H1 (cell line): ENCODE results near the gene A3GALT2. TPM values are rescaled to one million over a fixed set of nuclear protein-coding genes. Genes with fewer than 3 reads are reported as not detected.

ENCODE experiments used
- CTCF ChIA-PET: fragments of 300-600 bp; sonication (Branson Sonifier 250); formaldehyde crosslinking; loops from one replicate; lab custom pipeline; 2021; ENCODE audit not compliant: partially characterized antibody; lab: Charles Lee
- POLR2A ChIA-PET: fragments of 300-600 bp; sonication (Branson Sonifier 250); formaldehyde crosslinking; loops from one replicate; lab custom pipeline; 2021; ENCODE audit warnings: inconsistent platforms; ENCODE audit not compliant: partially characterized antibody; lab: Charles Lee
- DNase-seq, 2 experiments: peaks; one replicate each; pipeline versions ENCODE4 v3.0.0 to v3.0.0-alpha.2; 2010 to 2022; ENCODE audit warnings: low spot score in 2 of 2, low read depth in 1 of 2, mixed read lengths in 1 of 2
- FAIRE-seq: peaks from 2 replicates; lab custom pipeline; 2011; peaks lifted over from hg19 to GRCh38; lab: Jason Lieb, UNC
- H2AFZ ChIP-seq: 2 replicates; pipeline ENCODE4 v1.8.1; 2012; ENCODE audit warnings: low read length, inconsistent platforms
- H2AK5ac ChIP-seq: 2 replicates; pipeline ENCODE4 v1.6.1; 2013; ENCODE audit warnings: low read depth, low read length
- H2BK120ac ChIP-seq: replicated peaks from 2 replicates; pipeline ENCODE3; 2013; ENCODE audit warnings: low read depth, low read length, inconsistent platforms
- H2BK12ac ChIP-seq: 2 replicates; pipeline ENCODE4 v1.6.1; 2013; ENCODE audit warnings: low read depth, low read length
- H2BK15ac ChIP-seq: 2 replicates; pipeline ENCODE4 v1.6.1; 2013; ENCODE audit warnings: low read length
- H2BK20ac ChIP-seq: 2 replicates; pipeline ENCODE4 v1.6.1; 2013; ENCODE audit warnings: low read length
- H2BK5ac ChIP-seq: 2 replicates; pipeline ENCODE4 v1.6.1; 2013; ENCODE audit warnings: low read depth, low read length
- H3K14ac ChIP-seq: 2 replicates; pipeline ENCODE4 v1.6.1; 2013; ENCODE audit warnings: inconsistent platforms; ENCODE audit not compliant: insufficient read length
- H3K18ac ChIP-seq: 2 replicates; pipeline ENCODE4 v1.6.1; 2013; ENCODE audit warnings: low read length; ENCODE audit errors: extremely low read depth
- H3K23ac ChIP-seq: 2 replicates; pipeline ENCODE4 v1.6.1; 2013; ENCODE audit warnings: inconsistent platforms; ENCODE audit not compliant: insufficient read length
- H3K23me2 ChIP-seq: 2 replicates; pipeline ENCODE4 v1.6.1; 2013; ENCODE audit warnings: low read depth, low read length
- H3K27ac ChIP-seq: 2 replicates; pipeline ENCODE4 v1.6.1; 2011; ENCODE audit warnings: low read depth, low read length, inconsistent platforms
- H3K27me3 ChIP-seq, 4 experiments: replicated peaks in 1 of 4; 1 replicate in 1 of 4; 2 replicates in 3 of 4; pipeline versions ENCODE4 v1.6.1 to v1.8.1; 2011 to 2013; ENCODE audit warnings: low read length in 3 of 4, mild to moderate bottlenecking in 3 of 4, inconsistent platforms in 2 of 4, mixed read lengths in 2 of 4, moderate library complexity in 1 of 4; ENCODE audit not compliant: control insufficient read depth in 3 of 4, insufficient read depth in 3 of 4; ENCODE audit errors: extremely low read depth in 1 of 4
- H3K36me3 ChIP-seq, 4 experiments: 2 replicates each; pipeline versions ENCODE4 v1.6.1 to v1.8.1; 2011 to 2013; ENCODE audit warnings: mild to moderate bottlenecking in 4 of 4, low read length in 3 of 4, moderate library complexity in 2 of 4, control low read depth in 1 of 4, inconsistent platforms in 1 of 4; ENCODE audit not compliant: insufficient read depth in 4 of 4, control insufficient read depth in 2 of 4
- H3K4ac ChIP-seq: replicated peaks from 2 replicates; pipeline ENCODE3; 2013; ENCODE audit warnings: low read length, low read depth, mixed read lengths, inconsistent platforms; ENCODE audit not compliant: insufficient read length
- H3K4me1 ChIP-seq, 4 experiments: replicated peaks in 1 of 4; 1 replicate in 1 of 4; 2 replicates in 3 of 4; pipeline versions ENCODE4 v1.6.1 to v1.8.1; 2011 to 2013; ENCODE audit warnings: low read length in 3 of 4, inconsistent platforms in 2 of 4, mixed read lengths in 1 of 4; ENCODE audit not compliant: insufficient read depth in 4 of 4, control insufficient read depth in 3 of 4
- H3K4me2 ChIP-seq, 2 experiments: 2 replicates each; pipeline versions ENCODE4 v1.6.1 to v1.8.1; 2011 to 2013; ENCODE audit warnings: low read depth in 2 of 2, low read length in 2 of 2, control low read depth in 1 of 2, inconsistent platforms in 1 of 2, mild to moderate bottlenecking in 1 of 2; ENCODE audit not compliant: insufficient read depth in 1 of 2
- H3K4me3 ChIP-seq, 4 experiments: fragments of 200-600, 300-600 bp in 1 of 4; sonication (generic), shearing (Covaris generic), sonication (Bioruptor Twin) in 1 of 4; 2 replicates each; pipeline versions ENCODE4 v1.5.1 to v1.8.1; 2011 to 2016; ENCODE audit warnings: low read length in 4 of 4, low read depth in 3 of 4, control low read depth in 2 of 4, inconsistent platforms in 2 of 4, mild to moderate bottlenecking in 2 of 4, mixed read lengths in 1 of 4, moderate library complexity in 1 of 4; ENCODE audit not compliant: insufficient read depth in 2 of 4; ENCODE audit errors: extremely low read depth in 1 of 4
- H3K56ac ChIP-seq: replicated peaks from 2 replicates; pipeline ENCODE3; 2013; ENCODE audit warnings: low read depth, mild to moderate bottlenecking, mixed read lengths, low read length, inconsistent platforms; ENCODE audit not compliant: insufficient read length
- H3K79me1 ChIP-seq: 2 replicates; pipeline ENCODE4 v1.6.1; 2013; ENCODE audit warnings: low read depth, low read length, control low read depth
- H3K79me2 ChIP-seq, 2 experiments: 2 replicates each; pipeline versions ENCODE4 v1.6.1 to v1.8.1; 2012 to 2013; ENCODE audit warnings: low read length in 2 of 2, mild to moderate bottlenecking in 2 of 2, inconsistent platforms in 1 of 2; ENCODE audit not compliant: insufficient read depth in 2 of 2, control insufficient read depth in 1 of 2
- H3K9ac ChIP-seq, 4 experiments: replicated peaks in 1 of 4; 1 replicate in 1 of 4; 2 replicates in 3 of 4; pipeline versions ENCODE4 v1.6.1 to v1.8.1; 2011 to 2013; ENCODE audit warnings: low read depth in 3 of 4, low read length in 3 of 4, control low read depth in 2 of 4, mild to moderate bottlenecking in 2 of 4, moderate library complexity in 2 of 4, inconsistent platforms in 1 of 4; ENCODE audit errors: extremely low read depth in 1 of 4
- H3K9me3 ChIP-seq, 2 experiments: 2 replicates each; pipeline versions ENCODE4 v1.6.1 to v1.8.1; 2012 to 2013; ENCODE audit warnings: mild to moderate bottlenecking in 2 of 2, moderate library complexity in 2 of 2, control low read depth in 1 of 2, inconsistent platforms in 1 of 2, low read depth in 1 of 2, low read length in 1 of 2, mixed read lengths in 1 of 2; ENCODE audit not compliant: insufficient read depth in 2 of 2
- H4K20me1 ChIP-seq, 2 experiments: replicated peaks in 1 of 2; 2 replicates each; pipeline versions ENCODE3 to v1.8.1; 2011 to 2013; ENCODE audit warnings: inconsistent platforms in 2 of 2, low read length in 2 of 2, mild to moderate bottlenecking in 1 of 2; ENCODE audit not compliant: insufficient read depth in 2 of 2, control insufficient read depth in 1 of 2
- H4K5ac ChIP-seq: 2 replicates; pipeline ENCODE4 v1.6.1; 2013; ENCODE audit warnings: low read length, low read depth, mixed read lengths, inconsistent platforms; ENCODE audit not compliant: insufficient read length
- H4K8ac ChIP-seq: 2 replicates; pipeline ENCODE4 v1.8.0; 2013; ENCODE audit warnings: mild to moderate bottlenecking, moderate library complexity, low read length, inconsistent platforms; ENCODE audit not compliant: insufficient read depth; ENCODE audit errors: extremely low read depth
- H4K91ac ChIP-seq: replicated peaks from 2 replicates; pipeline ENCODE3; 2013; ENCODE audit warnings: low read length, mixed read lengths, inconsistent platforms; ENCODE audit not compliant: insufficient read length
- ATF2 ChIP-seq: IDR thresholded peaks from 2 replicates; pipeline ENCODE4 v1.6.1; 2012; ENCODE audit warnings: low read length, inconsistent platforms
- BACH1 ChIP-seq: IDR thresholded peaks from 2 replicates; pipeline ENCODE4 v1.6.1; 2012; ENCODE audit warnings: low read length, improper control_type of control experiment
- CHD2 ChIP-seq: IDR thresholded peaks from 2 replicates; pipeline ENCODE4 v1.6.1; 2012; ENCODE audit warnings: low read length, improper control_type of control experiment
- CTBP2 ChIP-seq: IDR thresholded peaks from 2 replicates; pipeline ENCODE4 v1.7.0; 2011; ENCODE audit warnings: borderline replicate concordance, mild to moderate bottlenecking, moderate library complexity, mixed read lengths, low read length; ENCODE audit not compliant: insufficient read depth, insufficient read length
- E2F6 ChIP-seq: IDR thresholded peaks from 2 replicates; pipeline ENCODE4 v1.6.1; 2012; ENCODE audit warnings: inconsistent platforms
- JUND ChIP-seq: IDR thresholded peaks from 2 replicates; pipeline ENCODE4 v1.6.1; 2011; ENCODE audit warnings: mild to moderate bottlenecking, improper control_type of control experiment, low read length
- PHF8 ChIP-seq: fragments of 200-600 bp; sonication (generic); conservative IDR thresholded peaks from 2 replicates; pipeline ENCODE4 v1.7.1; 2012; ENCODE audit warnings: low read depth, mild to moderate bottlenecking, inconsistent platforms, low read length, moderate library complexity
- RAD21 ChIP-seq, 2 experiments: IDR thresholded peaks in 1 of 2; conservative IDR thresholded peaks in 1 of 2; 2 replicates each; pipeline ENCODE4 v1.6.1; 2011; ENCODE audit warnings: low read depth in 2 of 2, low read length in 2 of 2, improper control_type of control experiment in 1 of 2, inconsistent platforms in 1 of 2, mild to moderate bottlenecking in 1 of 2, moderate library complexity in 1 of 2
- RBBP5 ChIP-seq: IDR thresholded peaks from 2 replicates; pipeline ENCODE4 v1.7.1; 2012; ENCODE audit warnings: low read depth, mild to moderate bottlenecking, inconsistent platforms, low read length, moderate library complexity, borderline replicate concordance
- WGBS, 2 experiments: shearing (Covaris generic) in 1 of 2; methylation state at CpG; one replicate each; pipeline versions ENCODE4 v1.1.6 to v1.1.7; 2013 to 2015; ENCODE audit warnings: low lambda C conversion rate in 2 of 2, mixed read lengths in 2 of 2, inconsistent platforms in 1 of 2, low coverage in 1 of 2, missing lambda C conversion rate in 1 of 2; ENCODE audit not compliant: insufficient replicate concordance in 2 of 2, insufficient coverage in 1 of 2, insufficient read length in 1 of 2; ENCODE audit errors: extremely low coverage in 1 of 2, missing lambda C conversion rate in 1 of 2; 5-methylcytosine and 5-hydroxymethylcytosine counted together
- polyA plus RNA-seq, 7 experiments: library from polyadenylated mRNA; depleted of rRNA in 3 of 7; stranded (reverse) in 5 of 7; unstranded in 2 of 7; fragments of >200 nt in 5 of 7; fragments of 200-250 nt in 2 of 7; gene quantifications; 1 replicate in 5 of 7; 2 replicates in 1 of 7; 4 replicates in 1 of 7; pipeline versions ENCODE4 v1.2.1 to v1.2.3, GENCODE V29; 2011 to 2013; ENCODE audit warnings: missing spikeins in 2 of 7, mixed read lengths in 2 of 7
- total RNA-seq: library from RNA; stranded (reverse); fragmentation: NEBNext Ultra II Directional; extraction: Animal tissue kit (Norgen Biotek cat#: 25700); gene quantifications from 2 replicates; pipeline ENCODE4 v1.2.1, GENCODE V29; 2021

Gene A3GALT2
- total and polyA plus RNA-seq, 2 of the 8 experiments (the other 6 are each of a cell fraction or from before 2014, with no cell fraction given), result not detected

GRCh38 chr1:33301273-33301984 is 19.5 kb downstream of the A3GALT2 start:
- Histone ChIP-seq H3K4me1 (peaks cover 0 to 8% (median under 1%) of the 10 kb centered on the region in 4 experiments; a peak in 4 of 7 replicates), H3K23ac (no peak overlapping the region), H3K56ac (no peak overlapping the region), H3K79me2 (no peaks in the 10 kb centered on the region), H3K9ac (no peak overlapping the region), H2BK12ac (no peak overlapping the region; the same call in 1 of the 2 replicates), H3K14ac (no peak overlapping the region), H2BK15ac (no peak overlapping the region), H3K27ac (no peak overlapping the region), H2BK120ac (no peak overlapping the region), H4K91ac (no peak overlapping the region), H3K4me2 (no peak overlapping the region), H2AFZ (no peak overlapping the region), H2BK5ac (no peak overlapping the region), H3K79me1 (no peaks in the 10 kb centered on the region), H3K18ac (no peak overlapping the region), H2AK5ac (no peak overlapping the region), H3K27me3 (peaks cover 4 to 14% (median 10%) of the 10 kb centered on the region in 4 experiments), H3K36me3 (peaks cover 0 to 7% (median under 1%) of the 10 kb centered on the region in 4 experiments; a peak in 6 of 8 replicates), H4K8ac (no peak overlapping the region), H4K20me1 (peaks cover 0 to 3% of the 10 kb centered on the region in 2 experiments), H4K5ac (no peak overlapping the region), H3K4ac (no peak overlapping the region), H3K9me3 (no peaks in the 10 kb centered on the region), H2BK20ac (no peak overlapping the region), H3K23me2 (peaks cover 3% of the 10 kb centered on the region; the same call in 1 of the 2 replicates), H3K4me3 (no peak overlapping the region)
- DNase-seq, result no peak
- FAIRE-seq, result no peak
- CTCF ChIA-PET, result interaction anchor here (0.7 to 1.0 kb wide), 3 partner anchors 12 to 63 kb away, joined by 3 to 4 read pairs (median 4); no protein-coding TSS in a partner anchor
- POLR2A ChIA-PET, result interaction anchor here (0.7 kb wide), 1 partner anchor 71 kb away, joined by 3 read pairs; no protein-coding TSS in a partner anchor
- WGBS, 2 experiments, result 89% methylated on average over 4 of the region's 4 CpGs; no CpG with 5 or more reads in 1 of the 2 experiments
- no peak for TF ChIP-seq CHD2
- no peak for TF ChIP-seq RBBP5
- TF ChIP-seq JUND, result no peak
- no peak for TF ChIP-seq CTBP2
- no peak for TF ChIP-seq ATF2
- no peak for TF ChIP-seq PHF8
- no peak for TF ChIP-seq E2F6
- no peak for TF ChIP-seq BACH1
- TF ChIP-seq RAD21 (IDR thresholded peaks at IDR 0.05 in 1 of 2, conservative IDR thresholded peaks at IDR 0.05 in 1 of 2; ENCODE audit: low read depth in 2 of 2, low read length in 2 of 2), result no peak
